GM18505 (cell line): Measurements from ENCODE around the gene STAT3.

Experiments used
- ATAC-seq: cut with Tn5 transposase; IDR thresholded peaks from one replicate; pipeline ENCODE4 v1.9.1; 2021; ENCODE audit not compliant: unreplicated experiment
- POLR2A ChIP-seq: IDR thresholded peaks from 4 replicates; pipeline ENCODE4 v1.6.1; 2011; ENCODE audit warnings: borderline replicate concordance; ENCODE audit not compliant: insufficient read depth, insufficient read length; ENCODE audit errors: extremely low read depth

STAT3 gene

GRCh38 chr17:42287977-42288802 lies 100.1 kb downstream of the STAT3 start, which contains the start of gene STAT5A:
STAT5A (plus strand) TSS chr17:42288498; CDS start chr17:42289412, 914 bp downstream.
- TF ChIP-seq POLR2A: peak; percentile 80
- ATAC-seq: peak; percentile 44

GRCh38 chr17:42287305-42287976 lies 100.8 kb downstream of the STAT3 start:
- ATAC-seq: peak; percentile 2

GRCh38 chr17:42286411-42287221 lies 101.6 kb downstream of the STAT3 start:
- no peak for TF ChIP-seq POLR2A
- no peak for ATAC-seq

More at GRCh38 chr17:42287305-42287976, 100.8 kb downstream of the STAT3 start:
- TF ChIP-seq POLR2A: peak; percentile 65

DNA sequence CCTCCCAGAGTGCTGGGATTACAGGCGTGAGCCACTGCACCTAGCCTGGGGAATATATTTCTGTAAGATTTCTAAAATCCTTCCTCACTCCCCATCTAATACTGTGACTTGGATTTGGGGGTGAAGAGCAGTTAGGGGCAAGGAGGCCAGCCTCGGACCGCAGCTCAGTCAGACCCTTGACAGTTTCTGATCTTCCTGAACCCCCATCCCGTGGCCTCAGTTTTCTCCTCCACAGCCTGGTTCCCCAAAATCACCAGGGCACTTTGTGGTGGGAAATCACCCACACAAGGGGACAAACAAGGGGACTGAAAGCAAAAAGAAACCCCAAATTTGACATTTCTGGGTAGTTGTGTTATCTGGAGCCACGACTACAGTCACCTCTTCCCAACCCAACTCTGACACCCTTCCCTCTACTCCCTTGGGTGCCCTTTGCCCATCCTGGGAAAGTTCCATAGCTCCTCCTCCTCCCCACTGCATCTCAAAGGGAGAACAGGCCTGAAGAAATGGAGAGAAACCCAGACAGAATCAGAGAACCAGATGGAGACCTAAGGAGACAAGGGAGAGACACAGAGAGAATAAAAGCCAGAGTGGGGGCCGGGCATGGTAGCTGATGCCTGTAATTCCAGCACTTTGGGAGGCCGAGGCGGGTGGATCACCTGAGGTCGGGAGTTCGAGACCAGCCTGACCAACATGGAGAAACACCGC lies 102.7 kb downstream of the STAT3 start:
- TF ChIP-seq POLR2A: no peak
- ATAC-seq: no peak

DNA sequence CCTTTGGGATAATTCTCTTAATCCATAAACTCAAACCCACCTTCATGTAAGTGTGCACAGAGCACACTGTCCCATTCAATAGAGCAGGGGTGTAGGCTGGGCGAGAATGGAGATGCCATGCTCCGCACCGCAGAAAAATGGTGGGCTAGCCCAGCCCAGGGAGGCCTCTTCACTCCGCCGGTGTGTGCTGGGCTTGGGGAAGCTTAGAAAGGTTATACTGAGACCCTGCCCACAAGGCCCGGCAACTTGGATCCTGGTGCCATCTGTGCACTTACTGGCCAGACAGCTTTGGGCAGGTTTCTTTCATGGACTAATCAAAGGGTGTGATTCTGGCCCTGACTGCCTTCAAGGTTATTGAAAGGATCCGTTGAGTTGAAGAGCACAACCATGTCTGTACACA lies 103.7 kb downstream of the STAT3 start:
- TF ChIP-seq POLR2A: no peak
- no peak for ATAC-seq

- no peak for ATAC-seq
- no peak for TF ChIP-seq POLR2A
Observed at GRCh38 chr17:42284024-42284369, 104.2 kb downstream of the STAT3 start.

DNA sequence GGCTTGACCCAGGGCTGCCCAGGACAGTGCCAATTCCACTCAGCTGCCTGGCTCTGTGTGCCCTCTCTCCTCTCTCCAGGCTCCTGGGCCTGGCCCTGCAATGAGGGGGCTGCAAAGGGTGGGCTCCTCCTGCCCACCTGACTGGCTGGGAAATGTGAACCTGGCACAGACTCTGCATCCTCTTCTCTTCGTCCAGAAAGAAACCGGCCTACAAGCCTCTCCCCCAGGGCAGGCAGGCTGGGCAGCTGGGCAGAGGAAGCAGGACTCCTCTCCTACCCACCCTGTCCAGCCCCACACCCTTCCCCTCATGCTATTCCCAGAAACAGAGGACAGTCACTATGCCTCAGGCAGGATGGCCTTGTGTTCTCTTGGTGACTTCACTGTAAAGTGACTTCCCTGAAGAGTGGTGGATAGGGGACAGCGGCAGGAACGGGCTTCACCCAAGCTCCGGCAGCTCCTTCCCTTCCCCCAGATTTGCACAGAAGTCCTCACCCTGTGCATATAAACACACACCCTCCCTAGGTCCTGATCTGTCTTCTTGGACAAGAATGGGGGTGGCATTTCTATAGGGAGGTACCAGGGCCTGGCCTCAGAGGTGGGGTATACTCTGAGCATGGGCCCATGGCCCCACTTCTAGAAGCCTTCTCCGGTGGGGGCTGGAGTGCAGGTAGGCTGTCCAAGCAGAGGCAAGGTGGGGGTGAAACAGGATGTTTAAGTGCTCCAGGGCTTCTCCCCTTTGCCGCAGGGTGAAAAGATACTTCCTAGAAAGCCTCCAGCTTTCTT lies 104.8 kb downstream of the STAT3 start:
- no peak for TF ChIP-seq POLR2A
- ATAC-seq: no peak

GRCh38 chr17:42282478-42283080 lies 105.7 kb downstream of the STAT3 start:
- no peak for TF ChIP-seq POLR2A
- no peak for ATAC-seq

DNA sequence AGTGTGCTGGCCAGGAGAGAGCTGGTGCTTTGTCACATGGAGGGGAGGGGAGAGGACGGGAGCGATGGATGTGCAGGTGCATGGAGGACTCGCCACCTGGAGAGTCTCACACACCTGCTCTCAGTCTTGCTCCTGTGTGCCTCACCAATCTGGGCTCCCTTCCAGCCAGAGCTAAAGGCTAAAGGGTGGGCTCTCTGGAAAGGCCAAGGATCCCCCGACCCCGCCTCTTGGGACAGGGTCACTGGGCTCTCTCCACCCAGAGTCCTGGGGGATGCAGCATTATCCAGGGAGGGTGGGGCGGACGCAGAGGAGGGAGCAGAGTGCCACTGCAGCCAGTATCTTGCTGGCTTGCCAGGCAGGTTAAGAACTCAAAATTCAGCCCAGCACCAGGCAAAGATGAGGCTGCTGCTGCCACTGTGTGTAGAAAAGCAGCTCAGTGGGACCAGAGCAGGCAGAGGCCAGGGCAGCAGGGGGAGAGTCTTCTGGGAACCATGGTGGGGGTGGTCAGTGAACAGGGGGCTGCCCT lies 106.6 kb downstream of the STAT3 start:
- no peak for TF ChIP-seq POLR2A
- no peak for ATAC-seq

DNA sequence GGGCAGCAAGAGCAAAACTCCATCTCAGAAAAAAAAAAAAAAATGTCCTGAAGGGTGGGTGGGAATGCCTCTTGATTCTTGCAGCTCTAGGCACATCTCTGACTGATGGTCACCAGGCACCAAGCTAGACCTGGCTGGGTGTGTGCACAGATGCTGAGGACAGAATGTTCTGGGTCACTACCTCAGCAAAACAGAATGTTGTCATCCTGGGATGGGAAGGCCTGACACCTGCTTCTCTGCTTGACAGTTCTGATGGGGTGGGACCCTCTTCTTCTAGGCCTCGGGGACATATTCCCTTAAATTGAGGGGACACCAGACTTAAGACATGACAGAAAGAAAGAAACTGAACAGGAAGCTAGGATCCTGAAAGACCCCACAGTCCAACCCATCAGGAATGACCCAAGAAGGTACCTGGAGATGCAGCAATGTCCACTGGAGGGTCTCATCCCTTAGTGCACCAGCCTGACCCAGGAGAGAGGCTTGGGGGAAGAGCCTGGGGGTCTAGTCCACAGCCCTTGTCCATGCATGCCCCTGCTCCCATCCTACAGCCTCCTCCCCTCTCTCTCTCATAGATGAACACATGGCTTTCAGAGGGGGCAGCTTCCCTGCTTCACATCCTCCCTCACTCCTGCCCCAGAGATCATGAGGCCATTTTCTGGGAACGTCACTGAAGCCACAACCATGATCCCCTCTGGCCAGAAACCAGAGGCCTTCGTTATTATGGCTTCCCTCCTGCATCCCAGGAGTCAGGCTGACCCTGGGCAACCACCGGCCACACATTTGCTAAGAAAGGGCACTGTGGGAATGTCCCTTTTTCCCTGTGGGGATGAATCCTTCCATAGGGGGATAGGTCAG lies 108.2 kb downstream of the STAT3 start:
- no peak for TF ChIP-seq POLR2A
- ATAC-seq: no peak

DNA sequence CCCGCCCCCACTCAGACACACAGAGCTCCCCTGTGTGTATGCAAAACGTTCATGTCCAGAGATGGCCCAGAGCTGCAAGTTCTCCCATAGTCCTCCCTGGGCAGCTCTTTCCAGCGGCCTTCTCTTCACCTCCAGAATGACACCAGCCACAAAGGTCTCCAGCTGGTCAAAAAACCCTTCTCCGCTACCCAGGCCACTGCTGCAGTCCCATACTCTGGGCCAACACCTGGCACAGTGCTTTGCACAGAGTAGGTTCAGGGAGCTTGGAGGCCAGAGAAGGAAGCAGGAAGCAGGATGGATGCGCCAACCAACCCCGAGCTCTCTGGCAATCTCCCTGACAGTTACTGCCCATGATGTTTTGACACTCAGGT lies 110.9 kb downstream of the STAT3 start:
- no peak for ATAC-seq
- TF ChIP-seq POLR2A: no peak

- peak; percentile 16 for ATAC-seq
- TF ChIP-seq POLR2A: no peak
Observed at GRCh38 chr17:42276609-42277341, 111.5 kb downstream of the STAT3 start.
